WTC11 (cell line): Measurements from ENCODE around the gene SLC2A4.

Experiments
- CREB1 ChIP-seq: sonication (generic); formaldehyde crosslinking; IDR thresholded peaks from 2 replicates; pipeline ENCODE4 v1.8.0; 2023; ENCODE audit warnings: mild to moderate bottlenecking, missing genetic modification reagents
- CTCF ChIP-seq: fragments of 200-600 bp; IDR thresholded peaks from 2 replicates; pipeline ENCODE4 v1.8.0; 2022; ENCODE audit warnings: antibody characterized with exemption
- MAX ChIP-seq: sonication (generic); formaldehyde crosslinking; IDR thresholded peaks from 2 replicates; pipeline ENCODE4 v1.8.0; 2022; ENCODE audit warnings: mild to moderate bottlenecking, missing genetic modification reagents
- MLX ChIP-seq: sonication (generic); formaldehyde crosslinking; IDR thresholded peaks from 2 replicates; pipeline ENCODE4 v1.8.1; 2023; ENCODE audit warnings: mild to moderate bottlenecking, missing genetic modification reagents, moderate library complexity
- NR3C1 ChIP-seq: sonication (generic); formaldehyde crosslinking; conservative IDR thresholded peaks from 2 replicates; pipeline ENCODE4 v1.8.1; 2023; ENCODE audit warnings: low read depth, mild to moderate bottlenecking, missing genetic modification reagents
- SOX15 ChIP-seq: fragments of 250-450 bp; sonication (Bioruptor Pico); IDR thresholded peaks from 2 replicates; pipeline ENCODE4 v1.9.0; 2021; ENCODE audit warnings: mild to moderate bottlenecking
- STAT6 ChIP-seq: sonication (generic); formaldehyde crosslinking; conservative IDR thresholded peaks from 2 replicates; pipeline ENCODE4 v1.8.1; 2023; ENCODE audit warnings: mild to moderate bottlenecking, low read depth, missing genetic modification reagents, moderate library complexity
- TCF7 ChIP-seq: sonication (generic); formaldehyde crosslinking; IDR thresholded peaks from 2 replicates; pipeline ENCODE4 v1.8.0; 2022; ENCODE audit warnings: mild to moderate bottlenecking, low read depth, missing genetic modification reagents, moderate library complexity
- USF1 ChIP-seq: sonication (generic); formaldehyde crosslinking; IDR thresholded peaks from 2 replicates; pipeline ENCODE4 v1.8.0; 2022; ENCODE audit warnings: mild to moderate bottlenecking, missing genetic modification reagents
- USF2 ChIP-seq: sonication (generic); formaldehyde crosslinking; IDR thresholded peaks from 2 replicates; pipeline ENCODE4 v1.8.1; 2023; ENCODE audit warnings: mild to moderate bottlenecking, missing genetic modification reagents, moderate library complexity

GRCh38 chr17:7238420-7239090 is 43.0 kb upstream of the SLC2A4 start:
- TF ChIP-seq NR3C1 (CRISPR knock-in tag) (no peak), CREB1 (no peak), CTCF (no peak), MLX (CRISPR knock-in tag) (no peak), SOX15 (no peak), USF2 (CRISPR knock-in tag) (no peak), TCF7 (CRISPR knock-in tag) (no peak), STAT6 (no peak), MAX (CRISPR knock-in tag) (no peak), USF1 (CRISPR knock-in tag) (no peak)
